Mammary epithelial cell (primary cell): ENCODE results near the gene HAND2.

Source experiments
- EZH2 ChIP-seq: IDR thresholded peaks from 2 replicates; pipeline ENCODE4 v1.6.1; 2012; ENCODE audit warnings: low read length, inconsistent platforms, borderline replicate concordance
- TF ChIP-seq, protein P1 (sequence below), 2 donors: IDR thresholded peaks in 1 of 2; conservative IDR thresholded peaks in 1 of 2; 2 replicates each; pipeline ENCODE4 v1.5.1; 2011 to 2012; ENCODE audit warnings: inconsistent platforms in 2 of 2, low read length in 2 of 2, mild to moderate bottlenecking in 2 of 2, control low read depth in 1 of 2, low read depth in 1 of 2; ENCODE audit not compliant: insufficient read depth in 1 of 2; ENCODE audit errors: extremely low read depth in 1 of 2

DNA sequence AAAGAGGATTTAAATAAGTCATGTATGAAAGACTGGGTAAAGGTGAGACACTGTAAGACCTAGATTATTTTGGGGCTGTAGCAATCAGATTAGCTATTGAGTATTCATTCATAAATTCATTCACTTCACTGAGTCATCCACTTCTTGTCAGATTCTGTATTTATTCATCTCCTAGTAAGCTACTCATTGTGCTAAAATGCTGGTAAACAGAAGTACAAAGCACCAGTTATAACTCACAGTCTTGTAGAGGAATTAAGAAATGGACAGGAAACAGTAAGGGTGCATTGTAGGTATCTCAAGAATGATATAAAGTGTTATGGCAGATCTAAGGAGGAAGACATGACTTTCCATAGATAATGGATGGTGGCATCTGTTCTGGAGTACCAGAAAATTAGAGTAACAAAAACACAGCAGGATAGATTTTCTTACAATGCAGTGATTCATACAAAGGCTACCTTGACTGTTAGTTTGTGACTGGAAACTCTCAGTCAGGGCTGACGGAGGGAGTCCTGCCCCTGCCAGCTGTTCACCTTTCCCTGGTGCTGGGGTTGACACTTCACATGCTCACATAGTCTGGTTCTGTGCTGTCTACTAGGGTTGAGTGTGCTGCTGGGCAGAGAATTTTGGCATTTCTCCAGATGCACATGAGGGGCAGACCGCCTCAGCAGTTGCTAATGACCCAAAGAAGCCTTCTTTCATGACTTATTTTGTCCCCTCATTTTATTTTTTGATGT, 26.5 kb upstream of the HAND2 start:
- TF ChIP-seq, protein P1, sequence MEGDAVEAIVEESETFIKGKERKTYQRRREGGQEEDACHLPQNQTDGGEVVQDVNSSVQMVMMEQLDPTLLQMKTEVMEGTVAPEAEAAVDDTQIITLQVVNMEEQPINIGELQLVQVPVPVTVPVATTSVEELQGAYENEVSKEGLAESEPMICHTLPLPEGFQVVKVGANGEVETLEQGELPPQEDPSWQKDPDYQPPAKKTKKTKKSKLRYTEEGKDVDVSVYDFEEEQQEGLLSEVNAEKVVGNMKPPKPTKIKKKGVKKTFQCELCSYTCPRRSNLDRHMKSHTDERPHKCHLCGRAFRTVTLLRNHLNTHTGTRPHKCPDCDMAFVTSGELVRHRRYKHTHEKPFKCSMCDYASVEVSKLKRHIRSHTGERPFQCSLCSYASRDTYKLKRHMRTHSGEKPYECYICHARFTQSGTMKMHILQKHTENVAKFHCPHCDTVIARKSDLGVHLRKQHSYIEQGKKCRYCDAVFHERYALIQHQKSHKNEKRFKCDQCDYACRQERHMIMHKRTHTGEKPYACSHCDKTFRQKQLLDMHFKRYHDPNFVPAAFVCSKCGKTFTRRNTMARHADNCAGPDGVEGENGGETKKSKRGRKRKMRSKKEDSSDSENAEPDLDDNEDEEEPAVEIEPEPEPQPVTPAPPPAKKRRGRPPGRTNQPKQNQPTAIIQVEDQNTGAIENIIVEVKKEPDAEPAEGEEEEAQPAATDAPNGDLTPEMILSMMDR (conservative IDR thresholded peaks at IDR 0.05 in 1 of 2, IDR thresholded peaks at IDR 0.05 in 1 of 2; ENCODE audit: extremely low read depth in 1 of 2, insufficient read depth in 1 of 2, low read depth in 1 of 2, low read length in 2 of 2) = no peak
- TF ChIP-seq EZH2 = no peak
